HCT116 (cell line): Measurements from ENCODE around the gene DNAJC1. TPM values are rescaled to one million over a fixed set of nuclear protein-coding genes. Genes with fewer than 3 reads are reported as not detected.

ENCODE experiments used
- ATAC-seq: fragments of 200-7000 bp; cut with Tn5 transposase; 2 replicates; pipeline ENCODE4 v1.9.1; 2020; ENCODE audit warnings: mild to moderate bottlenecking, moderate library complexity
- BruUV-seq: library from RNA; stranded (reverse); fragments of 400-500 nt; replicated peaks from 2 replicates; lab custom pipeline; 2021; lab: Mats Ljungman, UMichigan
- CTCF ChIA-PET: fragments of 300-600 bp; sonication (Branson Sonifier 250); formaldehyde crosslinking; loops from one replicate; lab custom pipeline; 2021; ENCODE audit warnings: antibody characterized with exemption; lab: Charles Lee
- POLR2A ChIA-PET: fragments of 300-600, 350-600 bp; sonication (Branson Sonifier 250); formaldehyde crosslinking; loops from one replicate; lab custom pipeline; 2021; ENCODE audit warnings: antibody characterized with exemption; lab: Charles Lee
- RAD21 ChIA-PET, 2 experiments: fragments of 300-600 bp; sonication (Branson Sonifier 250); formaldehyde crosslinking; loops; one replicate each; lab custom pipeline; 2023; ENCODE audit warnings: low total read pairs in 2 of 2; ENCODE audit not compliant: uncharacterized antibody in 2 of 2, unreplicated experiment in 2 of 2, low non-redundant PET in 1 of 2; lab: Charles Lee
- DNase-seq: peaks from one replicate; pipeline ENCODE4 v3.0.0-alpha.2; 2010; ENCODE audit warnings: low read depth, low spot score
- H2AFZ ChIP-seq: fragments of 200-600 bp; shearing (Covaris generic), sonication (generic); 2 replicates; pipeline ENCODE4 v1.6.1; 2017; ENCODE audit warnings: low read depth, mixed run types, mixed read lengths, antibody characterized with exemption, low read length; ENCODE audit not compliant: poor library complexity, severe bottlenecking
- H3K27ac ChIP-seq: 2 replicates; pipeline ENCODE4 v1.5.1; 2012; ENCODE audit warnings: low read depth, low read length
- H3K27me3 ChIP-seq: fragments of 200-600 bp; sonication (generic); 2 replicates; pipeline ENCODE4 v1.6.1; 2016; ENCODE audit warnings: mixed run types, low read length, mixed read lengths; ENCODE audit not compliant: insufficient read depth
- H3K36me3 ChIP-seq, 2 experiments: fragments of 200-500 bp in 1 of 2; fragments of 200-600 bp in 1 of 2; sonication (Bioruptor generic) in 1 of 2; sonication (generic) in 1 of 2; 2 replicates each; pipeline versions ENCODE4 v1.5.1 to v1.6.1; 2014 to 2016; ENCODE audit warnings: low read length in 2 of 2, inconsistent platforms in 1 of 2, mixed read lengths in 1 of 2, mixed run types in 1 of 2; ENCODE audit not compliant: insufficient read depth in 2 of 2, control insufficient read depth in 1 of 2
- H3K4me1 ChIP-seq, 2 experiments: fragments of 200-600 bp in 1 of 2; sonication (generic) in 1 of 2; 2 replicates each; pipeline versions ENCODE4 v1.5.1 to v1.6.1; 2012 to 2017; ENCODE audit warnings: low read length in 2 of 2, inconsistent platforms in 1 of 2, mild to moderate bottlenecking in 1 of 2, mixed read lengths in 1 of 2, mixed run types in 1 of 2, moderate library complexity in 1 of 2; ENCODE audit not compliant: insufficient read depth in 2 of 2, control insufficient read depth in 1 of 2
- H3K4me2 ChIP-seq: fragments of 200-600 bp; sonication (generic); 2 replicates; pipeline ENCODE4 v1.6.1; 2017; ENCODE audit warnings: mixed run types, low read length, mixed read lengths
- H3K4me3 ChIP-seq, 2 experiments: fragments of 200-600 bp in 1 of 2; sonication (generic) in 1 of 2; replicated peaks in 1 of 2; 2 replicates each; pipeline ENCODE4 v1.5.1; 2011 to 2016; ENCODE audit warnings: low read length in 2 of 2, control low read depth in 1 of 2, low read depth in 1 of 2, mild to moderate bottlenecking in 1 of 2, mixed read lengths in 1 of 2, mixed run types in 1 of 2
- H3K79me2 ChIP-seq: fragments of 200-600 bp; sonication (generic); 2 replicates; pipeline ENCODE4 v1.6.1; 2017; ENCODE audit warnings: mild to moderate bottlenecking, mixed run types, low read length, moderate library complexity, mixed read lengths; ENCODE audit not compliant: insufficient read depth
- H3K9ac ChIP-seq: fragments of 200-600 bp; sonication (generic); 2 replicates; pipeline ENCODE4 v1.6.1; 2016; ENCODE audit warnings: low read length, mixed read lengths
- H3K9me2 ChIP-seq: fragments of 200-600 bp; sonication (generic), shearing (Covaris generic); 2 replicates; pipeline ENCODE4 v1.6.1; 2017; ENCODE audit warnings: mixed run types, mild to moderate bottlenecking, moderate library complexity; ENCODE audit not compliant: insufficient read depth
- H3K9me3 ChIP-seq, 2 experiments: fragments of 200-500 bp in 1 of 2; fragments of 200-600 bp in 1 of 2; sonication (Bioruptor generic) in 1 of 2; sonication (generic) in 1 of 2; 2 replicates each; pipeline ENCODE4 v1.6.1; 2014 to 2017; ENCODE audit warnings: low read length in 2 of 2, mixed read lengths in 2 of 2, inconsistent platforms in 1 of 2, low read depth in 1 of 2, mild to moderate bottlenecking in 1 of 2, mixed run types in 1 of 2, moderate library complexity in 1 of 2; ENCODE audit not compliant: control insufficient read depth in 1 of 2, insufficient read depth in 1 of 2
- H4K20me1 ChIP-seq: fragments of 200-600 bp; sonication (generic), shearing (Covaris generic); 2 replicates; pipeline ENCODE4 v1.6.1; 2017; ENCODE audit warnings: mixed run types, mild to moderate bottlenecking, moderate library complexity; ENCODE audit not compliant: insufficient read depth
- CBX3 ChIP-seq: IDR thresholded peaks from 2 replicates; pipeline ENCODE4 v1.6.1; 2012; ENCODE audit warnings: low read depth
- FOSL1 ChIP-seq: IDR thresholded peaks from 2 replicates; pipeline ENCODE4 v1.6.1; 2012; ENCODE audit warnings: low read depth
- POLR2A ChIP-seq: IDR thresholded peaks from 2 replicates; pipeline ENCODE4 v1.7.0; 2011; ENCODE audit warnings: borderline replicate concordance; ENCODE audit not compliant: insufficient read depth, insufficient read length; ENCODE audit errors: extremely low read depth
- SRF ChIP-seq: IDR thresholded peaks from 2 replicates; pipeline ENCODE4 v1.6.1; 2012; ENCODE audit warnings: low read depth
- TCF7L2 ChIP-seq: IDR thresholded peaks from 2 replicates; pipeline ENCODE4 v1.7.0; 2011; ENCODE audit warnings: borderline replicate concordance, inconsistent platforms; ENCODE audit not compliant: insufficient read depth, insufficient read length; ENCODE audit errors: extremely low read depth
- ZFX ChIP-seq: fragments of 450-650 bp; IDR thresholded peaks from 2 replicates; pipeline ENCODE4 v1.6.1; 2017
- intact Hi-C: fragments of 100-400 bp; cut with micrococcal nuclease; formaldehyde crosslinking; loops from 2 replicates; pipeline ENCODE4 v1.10.0; 2022
- total RNA-seq: library from RNA; stranded (reverse); gene quantifications from one replicate; pipeline ENCODE4 v1.2.1, GENCODE V29; 2021; ENCODE audit not compliant: unreplicated experiment
- TF ChIP-seq, protein P1 (sequence below), 3 experiments: fragments of 200-600 bp in 1 of 3; sonication (generic) in 1 of 3; IDR thresholded peaks in 2 of 3; conservative IDR thresholded peaks in 1 of 3; 2 replicates each; pipeline ENCODE4 v1.5.1; 2012 to 2017; ENCODE audit warnings: low read depth in 2 of 3, low read length in 2 of 3, antibody characterized with exemption in 1 of 3, borderline replicate concordance in 1 of 3, control low read depth in 1 of 3, mild to moderate bottlenecking in 1 of 3, mixed read lengths in 1 of 3, mixed run types in 1 of 3, moderate library complexity in 1 of 3; ENCODE audit not compliant: insufficient read depth in 1 of 3

The DNAJC1 gene
- total RNA-seq, 1 experiment from 2014 or later, result 17.9 TPM

GRCh38 chr10:21889477-21890275, 113.9 kb downstream of the DNAJC1 start:
- intact Hi-C loops, result no loop called here
- ChIA-PET RAD21 (no interaction called here), POLR2A (no interaction called here), CTCF (no interaction called here)
- Histone ChIP-seq H3K4me2 (no peak overlapping the region), H3K79me2 (no peaks in the 10 kb centered on the region), H3K4me3 (no peak overlapping the region), H3K9me3 (0 out of 4 replicates have a peak, but pooled peaks cover 3 to 6% of the 10 kb centered on the region in 2 experiments), H2AFZ (no peak overlapping the region), H3K9ac (no peak overlapping the region), H3K9me2 (no peaks in the 10 kb centered on the region), H4K20me1 (no peaks in the 10 kb centered on the region), H3K36me3 (no peaks in the 10 kb centered on the region), H3K27ac (no peak overlapping the region), H3K27me3 (no peaks in the 10 kb centered on the region), H3K4me1 (no peaks in the 10 kb centered on the region)
- DNase-seq (no peak), ATAC-seq (no peak)
- no TSS peak for BruUV-seq
- TF ChIP-seq CBX3 (no peak), ZFX (no peak)
- TF ChIP-seq, protein P1, sequence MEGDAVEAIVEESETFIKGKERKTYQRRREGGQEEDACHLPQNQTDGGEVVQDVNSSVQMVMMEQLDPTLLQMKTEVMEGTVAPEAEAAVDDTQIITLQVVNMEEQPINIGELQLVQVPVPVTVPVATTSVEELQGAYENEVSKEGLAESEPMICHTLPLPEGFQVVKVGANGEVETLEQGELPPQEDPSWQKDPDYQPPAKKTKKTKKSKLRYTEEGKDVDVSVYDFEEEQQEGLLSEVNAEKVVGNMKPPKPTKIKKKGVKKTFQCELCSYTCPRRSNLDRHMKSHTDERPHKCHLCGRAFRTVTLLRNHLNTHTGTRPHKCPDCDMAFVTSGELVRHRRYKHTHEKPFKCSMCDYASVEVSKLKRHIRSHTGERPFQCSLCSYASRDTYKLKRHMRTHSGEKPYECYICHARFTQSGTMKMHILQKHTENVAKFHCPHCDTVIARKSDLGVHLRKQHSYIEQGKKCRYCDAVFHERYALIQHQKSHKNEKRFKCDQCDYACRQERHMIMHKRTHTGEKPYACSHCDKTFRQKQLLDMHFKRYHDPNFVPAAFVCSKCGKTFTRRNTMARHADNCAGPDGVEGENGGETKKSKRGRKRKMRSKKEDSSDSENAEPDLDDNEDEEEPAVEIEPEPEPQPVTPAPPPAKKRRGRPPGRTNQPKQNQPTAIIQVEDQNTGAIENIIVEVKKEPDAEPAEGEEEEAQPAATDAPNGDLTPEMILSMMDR (IDR thresholded peaks at IDR 0.05 in 2 of 3, conservative IDR thresholded peaks at IDR 0.05 in 1 of 3; ENCODE audit: borderline replicate concordance in 1 of 3, insufficient read depth in 1 of 3, low read depth in 2 of 3, low read length in 2 of 3), result no peak

DNA sequence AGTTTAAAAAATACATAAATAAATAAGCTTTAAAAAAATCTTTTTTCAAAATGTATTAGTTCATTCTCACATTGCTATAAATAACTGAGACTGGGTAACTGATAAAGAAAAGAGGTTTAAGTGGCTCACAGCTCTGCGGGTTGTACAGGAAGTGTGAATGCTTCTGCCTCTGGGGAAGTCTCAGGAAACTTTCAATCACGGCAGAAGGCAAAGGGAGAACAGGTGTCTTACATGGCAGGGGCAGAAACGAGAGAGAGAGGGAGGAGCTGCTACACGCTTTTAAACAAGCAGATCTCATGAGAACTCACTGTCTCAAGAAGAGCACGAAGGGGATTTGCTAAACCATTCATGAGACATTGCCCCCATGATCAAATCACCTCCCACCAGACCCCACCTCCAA, 114.6 kb downstream of the DNAJC1 start:
- no peaks in the 10 kb centered on the region for H3K9me2 ChIP-seq
- TF ChIP-seq SRF (no peak), FOSL1 (no peak), POLR2A (no peak), TCF7L2 (no peak)
- no peak overlapping the region for H3K4me2 ChIP-seq
- CTCF ChIA-PET, result no interaction called here
- no peaks in the 10 kb centered on the region for H3K36me3 ChIP-seq
- H2AFZ ChIP-seq, result no peak overlapping the region
- H3K4me1 ChIP-seq, result no peaks in the 10 kb centered on the region
- H3K27me3 ChIP-seq, result no peaks in the 10 kb centered on the region
- DNase-seq (no peak), ATAC-seq (no peak)
- POLR2A ChIA-PET, result no interaction called here
- H3K9me3 ChIP-seq, result 0 out of 4 replicates have a peak, but pooled peaks cover 3 to 6% of the 10 kb centered on the region in 2 experiments
- no peaks in the 10 kb centered on the region for H4K20me1 ChIP-seq
- no peak overlapping the region for H3K4me3 ChIP-seq
- H3K9ac ChIP-seq, result no peak overlapping the region
- no peaks in the 10 kb centered on the region for H3K79me2 ChIP-seq
- no peak overlapping the region for H3K27ac ChIP-seq
- no TSS peak for BruUV-seq
- intact Hi-C loops, result no loop called here
- RAD21 ChIA-PET, result no interaction called here
